Measurements from ENCODE around the gene TAC3.
"Not testable (repeated sequence)": the region's sequence is repeated elsewhere in the genome, so short reads cannot be mapped to it uniquely, and the experiment has no call there.

The TAC3 gene

GRCh38 chr12:56968910-56969309, 47.4 kb downstream of the TAC3 start:
- not testable (repeated sequence) for H3K9ac ChIP-seq (ENCODE audit: low read depth, low read length); H3K9me3 ChIP-seq (ENCODE audit: control insufficient read depth, insufficient read depth, low read length); H3K36me3 ChIP-seq (ENCODE audit: insufficient read depth, low read length); H3K4me1 ChIP-seq (ENCODE audit: insufficient read depth, low read length)

- not testable (repeated sequence) for H3K36me3 ChIP-seq (ENCODE audit: insufficient read depth, low read length); H3K9me3 ChIP-seq (ENCODE audit: control insufficient read depth, insufficient read depth, low read length); H3K4me1 ChIP-seq (ENCODE audit: insufficient read depth, low read length); H3K9ac ChIP-seq (ENCODE audit: low read depth, low read length)
Measured at GRCh38 chr12:56965997-56966642, 50.2 kb downstream of the TAC3 start.

GRCh38 chr12:56965124-56965523, 51.2 kb downstream of the TAC3 start:
- H3K9me3 ChIP-seq (ENCODE audit: control insufficient read depth, insufficient read depth, low read length); H3K36me3 ChIP-seq (ENCODE audit: insufficient read depth, low read length): not testable (repeated sequence)

GRCh38 chr12:56963557-56963956, 52.8 kb downstream of the TAC3 start:
- H3K36me3 ChIP-seq (ENCODE audit: insufficient read depth, low read length); H3K4me1 ChIP-seq (ENCODE audit: insufficient read depth, low read length); H3K9me3 ChIP-seq (ENCODE audit: control insufficient read depth, insufficient read depth, low read length); H3K9ac ChIP-seq (ENCODE audit: low read depth, low read length): not testable (repeated sequence)

More at GRCh38 chr12:56965124-56965523, 51.2 kb downstream of the TAC3 start:
- H3K4me1 ChIP-seq (ENCODE audit: insufficient read depth, low read length); H3K9ac ChIP-seq (ENCODE audit: low read depth, low read length): not testable (repeated sequence)

- H3K9ac ChIP-seq (ENCODE audit: low read depth, low read length); H3K9me3 ChIP-seq (ENCODE audit: control insufficient read depth, insufficient read depth, low read length); H3K4me1 ChIP-seq (ENCODE audit: insufficient read depth, low read length); H3K36me3 ChIP-seq (ENCODE audit: insufficient read depth, low read length): not testable (repeated sequence)
Measured at GRCh38 chr12:56962247-56962646, 54.1 kb downstream of the TAC3 start.
